C4-2B (cell line): Measurements from ENCODE around the gene BIN2.

ENCODE experiments used
- CTCF ChIP-seq: fragments of 450-650 bp; conservative IDR thresholded peaks from 2 replicates; pipeline ENCODE4 v1.5.1; 2017; ENCODE audit warnings: mild to moderate bottlenecking
- ZFX ChIP-seq: fragments of 450-650 bp; IDR thresholded peaks from 2 replicates; pipeline ENCODE4 v1.6.1; 2017

DNA sequence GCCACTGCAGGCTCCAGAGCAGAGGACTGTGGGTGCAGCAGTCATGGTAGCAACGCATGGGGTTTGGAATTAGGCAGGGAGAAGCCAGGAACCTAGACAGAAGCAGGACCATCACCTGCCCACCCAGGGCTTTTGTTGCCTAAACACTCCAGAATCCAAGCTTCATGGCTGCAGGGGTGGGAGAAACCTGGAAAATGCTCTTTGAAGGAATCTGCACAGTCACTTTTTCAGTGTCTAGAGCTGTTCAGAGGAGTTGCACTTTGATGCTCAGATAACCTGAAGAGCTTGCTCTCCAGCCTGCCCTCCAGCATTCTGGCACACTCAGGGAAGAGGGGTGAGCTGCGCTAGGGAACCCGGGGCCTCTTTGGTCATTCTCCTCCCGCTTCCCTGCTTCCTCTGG is 24.1 kb upstream of the BIN2 start:
- TF ChIP-seq CTCF (no peak), ZFX (no peak)
